IMR-90 (cell line): ENCODE data around the gene BDH1. TPM values are rescaled to one million over a fixed set of nuclear protein-coding genes. Genes with fewer than 3 reads are reported as not detected.

Experiments used
- ATAC-seq: fragments of 200-7000 bp; cut with Tn5 transposase; 2 replicates; pipeline ENCODE4 v1.9.1; 2020; ENCODE audit warnings: low read depth, mild to moderate bottlenecking, moderate library complexity
- BruUV-seq: library from RNA; stranded (reverse); fragments of 400-500 nt; replicated peaks from 2 replicates; lab custom pipeline; 2021; lab: Mats Ljungman, UMichigan
- CTCF ChIA-PET: fragments of 300-600 bp; formaldehyde crosslinking; extraction: SDS; loops from one replicate; lab custom pipeline; 2021; ENCODE audit warnings: antibody characterized with exemption; lab: Yijun Ruan, JAX
- POLR2A ChIA-PET: fragments of 300-600 bp; sonication (Branson Sonifier 250); formaldehyde crosslinking; loops from one replicate; lab custom pipeline; 2022; ENCODE audit warnings: antibody characterized with exemption; ENCODE audit not compliant: unreplicated experiment; lab: Charles Lee
- DNase-seq: peaks from one replicate; pipeline ENCODE4 v3.0.0; 2013
- H2AFZ ChIP-seq: replicated peaks from 2 replicates; pipeline ENCODE3; 2013; ENCODE audit warnings: low read length, mild to moderate bottlenecking; ENCODE audit not compliant: poor library complexity
- H2AK5ac ChIP-seq: 2 replicates; pipeline ENCODE4 v1.6.1; 2013; ENCODE audit warnings: low read depth, low read length, inconsistent platforms
- H2AK9ac ChIP-seq: replicated peaks from 2 replicates; pipeline ENCODE3; 2013; ENCODE audit warnings: mild to moderate bottlenecking, low read depth, low read length, moderate library complexity; ENCODE audit not compliant: poor library complexity
- H2BK120ac ChIP-seq: 2 replicates; pipeline ENCODE4 v1.6.1; 2013; ENCODE audit warnings: low read depth, low read length, inconsistent platforms
- H2BK15ac ChIP-seq: 3 replicates; pipeline ENCODE4 v1.6.1; 2013; ENCODE audit warnings: low read depth, low read length, inconsistent platforms
- H2BK20ac ChIP-seq: 2 replicates; pipeline ENCODE4 v1.6.1; 2013; ENCODE audit warnings: low read depth, mild to moderate bottlenecking, inconsistent platforms, low read length, moderate library complexity
- H2BK5ac ChIP-seq: 2 replicates; pipeline ENCODE4 v1.6.1; 2013; ENCODE audit warnings: mild to moderate bottlenecking, low read depth, low read length, inconsistent platforms; ENCODE audit not compliant: poor library complexity, severe bottlenecking
- H3K14ac ChIP-seq: replicated peaks from 2 replicates; pipeline ENCODE4 v1.6.1; 2013; ENCODE audit warnings: low read depth, low read length, inconsistent platforms
- H3K18ac ChIP-seq: 2 replicates; pipeline ENCODE4 v1.6.1; 2013; ENCODE audit warnings: low read depth, low read length, control low read depth
- H3K23ac ChIP-seq: 2 replicates; pipeline ENCODE4 v1.6.1; 2013; ENCODE audit warnings: low read depth, low read length, inconsistent platforms
- H3K27ac ChIP-seq: 2 replicates; pipeline ENCODE4 v1.5.1; 2013; ENCODE audit warnings: mild to moderate bottlenecking, control low read depth, low read length; ENCODE audit not compliant: insufficient read depth
- H3K27me3 ChIP-seq: 2 replicates; pipeline ENCODE4 v1.6.1; 2013; ENCODE audit warnings: low read length; ENCODE audit not compliant: control insufficient read depth, insufficient read depth
- H3K36me3 ChIP-seq: 2 replicates; pipeline ENCODE4 v1.6.1; 2013; ENCODE audit warnings: low read length, mixed read lengths; ENCODE audit not compliant: control insufficient read depth, insufficient read depth
- H3K4ac ChIP-seq: 2 replicates; pipeline ENCODE4 v1.6.1; 2013; ENCODE audit warnings: low read depth, low read length, inconsistent platforms
- H3K4me1 ChIP-seq: 2 replicates; pipeline ENCODE4 v1.6.1; 2013; ENCODE audit warnings: low read length, mixed read lengths; ENCODE audit not compliant: control insufficient read depth, insufficient read depth
- H3K4me2 ChIP-seq: 2 replicates; pipeline ENCODE4 v1.6.1; 2013; ENCODE audit warnings: low read depth, mild to moderate bottlenecking, control low read depth, low read length, moderate library complexity
- H3K4me3 ChIP-seq: 2 replicates; pipeline ENCODE4 v1.5.1; 2013; ENCODE audit warnings: low read depth, mild to moderate bottlenecking, control low read depth, low read length, moderate library complexity; ENCODE audit not compliant: insufficient read depth
- H3K56ac ChIP-seq: 2 replicates; pipeline ENCODE4 v1.6.1; 2013; ENCODE audit warnings: low read length, inconsistent platforms; ENCODE audit not compliant: insufficient read depth; ENCODE audit errors: extremely low read depth
- H3K79me1 ChIP-seq, 2 experiments: 2 replicates each; pipeline ENCODE4 v1.6.1; 2013; ENCODE audit warnings: low read length in 2 of 2, inconsistent platforms in 1 of 2, low read depth in 1 of 2
- H3K9ac ChIP-seq: 2 replicates; pipeline ENCODE4 v1.6.1; 2013; ENCODE audit warnings: low read depth, low read length, control low read depth
- H3K9me1 ChIP-seq: 2 replicates; pipeline ENCODE4 v1.6.1; 2013; ENCODE audit warnings: low read length, inconsistent platforms; ENCODE audit not compliant: insufficient read depth
- H3K9me3 ChIP-seq: 2 replicates; pipeline ENCODE4 v1.6.1; 2013; ENCODE audit warnings: low read length; ENCODE audit not compliant: control insufficient read depth, insufficient read depth
- H4K20me1 ChIP-seq: 2 replicates; pipeline ENCODE4 v1.6.1; 2013; ENCODE audit warnings: low read length, inconsistent platforms; ENCODE audit not compliant: insufficient read depth
- H4K5ac ChIP-seq: 2 replicates; pipeline ENCODE4 v1.6.1; 2013; ENCODE audit warnings: mild to moderate bottlenecking, low read depth, low read length, control low read depth
- H4K8ac ChIP-seq, 2 experiments: 2 replicates each; pipeline ENCODE4 v1.6.1; 2013; ENCODE audit warnings: low read depth in 2 of 2, low read length in 2 of 2, control low read depth in 1 of 2, inconsistent platforms in 1 of 2
- H4K91ac ChIP-seq: 2 replicates; pipeline ENCODE4 v1.6.1; 2013; ENCODE audit warnings: low read depth, low read length, inconsistent platforms; ENCODE audit not compliant: insufficient read depth
- BHLHE40 ChIP-seq: fragments of 150-350 bp; IDR thresholded peaks from 2 replicates; pipeline ENCODE4 v1.6.1; 2016; ENCODE audit warnings: mild to moderate bottlenecking, low read depth, low read length
- CEBPB ChIP-seq: IDR thresholded peaks from 2 replicates; pipeline ENCODE4 v1.6.1; 2012; ENCODE audit warnings: low read depth, low read length, improper control_type of control experiment
- CHD1 ChIP-seq: IDR thresholded peaks from 2 replicates; pipeline ENCODE4 v1.6.1; 2012; ENCODE audit warnings: low read depth, low read length, improper control_type of control experiment
- FOS ChIP-seq: fragments of 150-350 bp; IDR thresholded peaks from 2 replicates; pipeline ENCODE4 v1.6.1; 2016; ENCODE audit warnings: low read depth, low read length
- MAFK ChIP-seq: IDR thresholded peaks from 2 replicates; pipeline ENCODE4 v1.6.1; 2012; ENCODE audit warnings: low read depth, low read length, improper control_type of control experiment
- MAZ ChIP-seq: IDR thresholded peaks from 2 replicates; pipeline ENCODE4 v1.6.1; 2012; ENCODE audit warnings: low read depth, mild to moderate bottlenecking, low read length, improper control_type of control experiment, moderate library complexity, borderline replicate concordance
- MXI1 ChIP-seq: IDR thresholded peaks from 2 replicates; pipeline ENCODE4 v1.6.1; 2012; ENCODE audit warnings: low read depth, mild to moderate bottlenecking, low read length, moderate library complexity, borderline replicate concordance
- NFE2L2 ChIP-seq: fragments of 150-350 bp; IDR thresholded peaks from 2 replicates; pipeline ENCODE4 v1.6.1; 2016; ENCODE audit warnings: low read depth, mild to moderate bottlenecking, low read length
- POLR2A ChIP-seq: IDR thresholded peaks from 2 replicates; pipeline ENCODE4 v1.6.1; 2012; ENCODE audit warnings: mild to moderate bottlenecking, low read depth, low read length
- RAD21 ChIP-seq: IDR thresholded peaks from 2 replicates; pipeline ENCODE4 v1.6.1; 2012; ENCODE audit warnings: low read length, improper control_type of control experiment
- RCOR1 ChIP-seq: IDR thresholded peaks from 2 replicates; pipeline ENCODE4 v1.6.1; 2012; ENCODE audit warnings: mild to moderate bottlenecking, low read length, improper control_type of control experiment; ENCODE audit not compliant: insufficient replicate concordance
- RFX5 ChIP-seq: IDR thresholded peaks from 2 replicates; pipeline ENCODE4 v1.8.0; 2012; ENCODE audit warnings: low read depth, mild to moderate bottlenecking, low read length, moderate library complexity
- SMC3 ChIP-seq: fragments of 150-350 bp; IDR thresholded peaks from 2 replicates; pipeline ENCODE4 v1.6.1; 2016; ENCODE audit warnings: low read depth, mild to moderate bottlenecking, antibody characterized with exemption, low read length, moderate library complexity
- dilution Hi-C: fragments of 300-500 bp; cut with HindIII; formaldehyde crosslinking; loops from one replicate; pipeline ENCODE4 v1.14.3; 2018; ENCODE audit warnings: low sequenced_read_pairs; ENCODE audit not compliant: unreplicated experiment
- in situ Hi-C: fragments of 300-500 bp; cut with MboI; formaldehyde crosslinking; loops from 3 replicates; pipeline ENCODE4 v1.14.3; 2019; ENCODE audit warnings: low sequenced_read_pairs, inconsistent platforms, mixed read lengths
- intact Hi-C: fragments of 100-400 bp; cut with micrococcal nuclease; formaldehyde crosslinking; loops from 2 replicates; pipeline ENCODE4 v1.10.0; 2022
- polyA plus RNA-seq, 3 experiments: library from polyadenylated mRNA; depleted of rRNA; stranded (reverse); fragments of >200 nt; gene quantifications; 2 replicates each; pipeline ENCODE4 v1.2.3, GENCODE V29; 2012; ENCODE audit warnings: low replicate concordance in 1 of 3
- total RNA-seq: library from RNA; depleted of rRNA; stranded (reverse); fragments of >200 nt; gene quantifications from 2 replicates; pipeline ENCODE4 v1.2.3, GENCODE V29; 2012
- TF ChIP-seq, protein P1 (sequence below): fragments of 150-350 bp; IDR thresholded peaks from 2 replicates; pipeline ENCODE4 v1.6.1; 2017; ENCODE audit warnings: mild to moderate bottlenecking, antibody characterized with exemption, low read length, low read depth
- TF ChIP-seq, protein P2 (sequence below): fragments of 150-350 bp; IDR thresholded peaks from 2 replicates; pipeline ENCODE4 v1.6.1; 2016; ENCODE audit warnings: low read depth, mild to moderate bottlenecking, low read length, moderate library complexity, borderline replicate concordance
- TF ChIP-seq, protein P3 (sequence below): conservative IDR thresholded peaks from 2 replicates; pipeline ENCODE4 v1.5.1; 2012; ENCODE audit warnings: mild to moderate bottlenecking, low read depth, low read length, improper control_type of control experiment

Gene BDH1
- total and polyA plus RNA-seq, 2 of the 4 experiments (the other 2 are of a cell fraction): 2.7 to 4.4 TPM

DNA sequence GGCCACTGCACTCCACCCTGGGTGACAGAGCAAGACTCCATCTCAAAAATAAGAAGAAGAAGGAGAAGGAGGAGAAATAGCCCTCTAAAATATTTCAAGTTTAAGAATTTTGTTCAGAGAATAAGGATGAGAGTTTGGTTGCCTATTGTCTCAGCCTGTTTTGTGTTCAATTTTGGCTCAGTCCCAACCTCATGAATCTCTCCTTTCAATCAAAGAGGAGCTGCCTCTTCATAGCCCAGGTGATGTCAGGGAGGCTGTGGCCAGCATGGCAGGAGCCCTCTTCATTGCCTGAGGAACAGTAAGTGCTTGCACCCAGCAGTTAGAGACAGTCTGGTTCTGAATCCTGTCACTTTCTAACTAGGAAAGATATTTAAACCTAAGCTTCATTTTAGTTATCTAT is 55.0 kb downstream of the BDH1 start:
- Histone ChIP-seq H4K20me1 (no peaks in the 10 kb centered on the region), H2BK15ac (no peak overlapping the region), H3K4ac (no peak overlapping the region), H3K18ac (no peak overlapping the region), H3K4me2 (no peak overlapping the region), H3K9me3 (no peaks in the 10 kb centered on the region), H2AK9ac (no peak overlapping the region), H3K9ac (no peak overlapping the region), H3K79me1 (no peaks in the 10 kb centered on the region), H3K36me3 (no peaks in the 10 kb centered on the region), H2AFZ (no peak overlapping the region), H3K27me3 (no peaks in the 10 kb centered on the region), H3K56ac (no peak overlapping the region), H2AK5ac (no peak overlapping the region), H4K8ac (no peak overlapping the region), H2BK120ac (no peak overlapping the region), H4K91ac (no peak overlapping the region), H3K4me3 (no peak overlapping the region), H3K27ac (no peak overlapping the region), H4K5ac (no peak overlapping the region), H3K14ac (no peak overlapping the region), H3K4me1 (peaks cover 3% of the 10 kb centered on the region), H3K23ac (no peak overlapping the region), H2BK5ac (no peak overlapping the region), H3K9me1 (no peaks in the 10 kb centered on the region), H2BK20ac (no peak overlapping the region)
- POLR2A ChIA-PET: no interaction called here
- CTCF ChIA-PET: interaction anchor here (0.7 to 1.5 kb wide), 4 partner anchors 47 to 243 kb away, joined by 3 read pairs; no protein-coding TSS in a partner anchor
- DNase-seq: no peak
- intact Hi-C loops (no loop called here), dilution Hi-C loops (no loop called here), in situ Hi-C loops (no loop called here)
- ATAC-seq: no peak
- no peak for TF ChIP-seq NFE2L2
- TF ChIP-seq MAZ: no peak
- TF ChIP-seq RCOR1: no peak
- no peak for TF ChIP-seq MAFK
- TF ChIP-seq, protein P1, sequence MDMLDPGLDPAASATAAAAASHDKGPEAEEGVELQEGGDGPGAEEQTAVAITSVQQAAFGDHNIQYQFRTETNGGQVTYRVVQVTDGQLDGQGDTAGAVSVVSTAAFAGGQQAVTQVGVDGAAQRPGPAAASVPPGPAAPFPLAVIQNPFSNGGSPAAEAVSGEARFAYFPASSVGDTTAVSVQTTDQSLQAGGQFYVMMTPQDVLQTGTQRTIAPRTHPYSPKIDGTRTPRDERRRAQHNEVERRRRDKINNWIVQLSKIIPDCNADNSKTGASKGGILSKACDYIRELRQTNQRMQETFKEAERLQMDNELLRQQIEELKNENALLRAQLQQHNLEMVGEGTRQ: no peak
- no peak for TF ChIP-seq CEBPB
- no peak for TF ChIP-seq POLR2A
- TF ChIP-seq CHD1: no peak
- TF ChIP-seq, protein P2, sequence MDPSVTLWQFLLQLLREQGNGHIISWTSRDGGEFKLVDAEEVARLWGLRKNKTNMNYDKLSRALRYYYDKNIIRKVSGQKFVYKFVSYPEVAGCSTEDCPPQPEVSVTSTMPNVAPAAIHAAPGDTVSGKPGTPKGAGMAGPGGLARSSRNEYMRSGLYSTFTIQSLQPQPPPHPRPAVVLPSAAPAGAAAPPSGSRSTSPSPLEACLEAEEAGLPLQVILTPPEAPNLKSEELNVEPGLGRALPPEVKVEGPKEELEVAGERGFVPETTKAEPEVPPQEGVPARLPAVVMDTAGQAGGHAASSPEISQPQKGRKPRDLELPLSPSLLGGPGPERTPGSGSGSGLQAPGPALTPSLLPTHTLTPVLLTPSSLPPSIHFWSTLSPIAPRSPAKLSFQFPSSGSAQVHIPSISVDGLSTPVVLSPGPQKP: no peak
- no peak for TF ChIP-seq RAD21
- TF ChIP-seq RFX5: no peak
- TF ChIP-seq, protein P3, sequence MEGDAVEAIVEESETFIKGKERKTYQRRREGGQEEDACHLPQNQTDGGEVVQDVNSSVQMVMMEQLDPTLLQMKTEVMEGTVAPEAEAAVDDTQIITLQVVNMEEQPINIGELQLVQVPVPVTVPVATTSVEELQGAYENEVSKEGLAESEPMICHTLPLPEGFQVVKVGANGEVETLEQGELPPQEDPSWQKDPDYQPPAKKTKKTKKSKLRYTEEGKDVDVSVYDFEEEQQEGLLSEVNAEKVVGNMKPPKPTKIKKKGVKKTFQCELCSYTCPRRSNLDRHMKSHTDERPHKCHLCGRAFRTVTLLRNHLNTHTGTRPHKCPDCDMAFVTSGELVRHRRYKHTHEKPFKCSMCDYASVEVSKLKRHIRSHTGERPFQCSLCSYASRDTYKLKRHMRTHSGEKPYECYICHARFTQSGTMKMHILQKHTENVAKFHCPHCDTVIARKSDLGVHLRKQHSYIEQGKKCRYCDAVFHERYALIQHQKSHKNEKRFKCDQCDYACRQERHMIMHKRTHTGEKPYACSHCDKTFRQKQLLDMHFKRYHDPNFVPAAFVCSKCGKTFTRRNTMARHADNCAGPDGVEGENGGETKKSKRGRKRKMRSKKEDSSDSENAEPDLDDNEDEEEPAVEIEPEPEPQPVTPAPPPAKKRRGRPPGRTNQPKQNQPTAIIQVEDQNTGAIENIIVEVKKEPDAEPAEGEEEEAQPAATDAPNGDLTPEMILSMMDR: no peak
- no peak for TF ChIP-seq BHLHE40
- no peak for TF ChIP-seq FOS
- no peak for TF ChIP-seq MXI1
- no peak for TF ChIP-seq SMC3
- BruUV-seq: no TSS peak
